Measurements from ENCODE around the gene IFNA17. TPM values are rescaled to one million over a fixed set of nuclear protein-coding genes. Genes with fewer than 3 reads are reported as not detected.

The IFNA17 gene
- total RNA-seq (not detected), polyA plus RNA-seq (not detected)
- long read RNA-seq, donor 1 = 0 reads
- long read RNA-seq, donor 2 = 0 reads
- long read RNA-seq, donor 3 = 0 reads

DNA sequence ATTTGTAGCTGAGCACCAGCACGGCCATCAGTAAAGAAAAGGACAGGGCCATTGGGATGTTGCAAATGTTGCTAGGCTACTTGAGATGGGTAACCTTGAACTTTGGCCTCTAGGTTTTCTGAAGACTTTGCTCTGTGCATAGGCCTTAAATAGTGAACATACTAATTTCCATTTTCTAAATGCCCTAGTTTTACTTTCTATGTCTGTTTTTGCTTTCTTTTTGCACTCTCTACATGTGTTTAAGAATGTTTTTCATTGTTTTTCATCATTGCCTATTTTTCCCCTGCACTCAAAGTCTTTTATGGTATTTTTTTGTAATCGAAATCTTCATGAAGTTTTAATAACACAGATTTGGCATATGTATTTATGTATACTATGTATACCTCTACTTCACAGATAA is at the start of gene IFNA17:
IFNA17 (minus strand) TSS at position 101 of the 400 bp plus-strand sequence; CDS start at position 52, 49 bp downstream.
- WGBS, 3 donors = 60 to 62% (median 61%) methylated on average over 2 of the region's 2 CpGs
- intact Hi-C loops (cut with DNase I) = no loop called here
- TF ChIP-seq EP300 (IDR thresholded peaks at IDR 0.05) = no peak
- TF ChIP-seq, protein P1, sequence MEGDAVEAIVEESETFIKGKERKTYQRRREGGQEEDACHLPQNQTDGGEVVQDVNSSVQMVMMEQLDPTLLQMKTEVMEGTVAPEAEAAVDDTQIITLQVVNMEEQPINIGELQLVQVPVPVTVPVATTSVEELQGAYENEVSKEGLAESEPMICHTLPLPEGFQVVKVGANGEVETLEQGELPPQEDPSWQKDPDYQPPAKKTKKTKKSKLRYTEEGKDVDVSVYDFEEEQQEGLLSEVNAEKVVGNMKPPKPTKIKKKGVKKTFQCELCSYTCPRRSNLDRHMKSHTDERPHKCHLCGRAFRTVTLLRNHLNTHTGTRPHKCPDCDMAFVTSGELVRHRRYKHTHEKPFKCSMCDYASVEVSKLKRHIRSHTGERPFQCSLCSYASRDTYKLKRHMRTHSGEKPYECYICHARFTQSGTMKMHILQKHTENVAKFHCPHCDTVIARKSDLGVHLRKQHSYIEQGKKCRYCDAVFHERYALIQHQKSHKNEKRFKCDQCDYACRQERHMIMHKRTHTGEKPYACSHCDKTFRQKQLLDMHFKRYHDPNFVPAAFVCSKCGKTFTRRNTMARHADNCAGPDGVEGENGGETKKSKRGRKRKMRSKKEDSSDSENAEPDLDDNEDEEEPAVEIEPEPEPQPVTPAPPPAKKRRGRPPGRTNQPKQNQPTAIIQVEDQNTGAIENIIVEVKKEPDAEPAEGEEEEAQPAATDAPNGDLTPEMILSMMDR (IDR thresholded peaks at IDR 0.05) = no peak
- no peak for TF ChIP-seq POLR2A (IDR thresholded peaks at IDR 0.05)

DNA sequence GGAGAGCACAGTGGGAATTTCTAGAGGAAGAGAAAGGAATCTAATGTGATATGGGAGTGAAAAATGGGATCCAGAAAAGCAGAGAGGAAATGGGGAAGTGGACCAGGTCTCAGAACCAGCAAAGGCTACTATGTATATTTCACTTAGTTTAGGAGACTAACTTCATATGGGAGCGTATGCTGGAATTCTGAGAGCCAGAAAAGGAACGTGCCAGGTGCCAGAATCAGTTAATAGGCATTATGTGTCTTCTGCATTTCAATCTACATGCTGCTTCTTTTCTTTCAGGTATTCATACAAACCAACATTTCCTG is 40.3 kb upstream of the IFNA17 start:
- WGBS, 3 donors = 29 to 44% (median 42%) methylated on average over 2 of the region's 2 CpGs
- no peak for DNase-seq
- no peak for TF ChIP-seq POLR2A (IDR thresholded peaks at IDR 0.05)
- TF ChIP-seq, protein P1 (IDR thresholded peaks at IDR 0.05) = no peak
- no peak for TF ChIP-seq EP300 (IDR thresholded peaks at IDR 0.05)
- Histone ChIP-seq H3K27me3 (no peaks in the 10 kb centered on the region), H3K27ac (no peak overlapping the region), H3K36me3 (no peaks in the 10 kb centered on the region), H3K4me1 (ENCODE audit: insufficient read depth) (no peaks in the 10 kb centered on the region), H3K9me3 (no peaks in the 10 kb centered on the region), H3K4me3 (no peak overlapping the region)
- intact Hi-C loops (cut with DNase I) = no loop called here

More for the DNA sequence above, at the start of gene IFNA17:
- DNase-seq = no peak
- Histone ChIP-seq H3K4me1 (ENCODE audit: insufficient read depth) (no peaks in the 10 kb centered on the region), H3K9me3 (no peaks in the 10 kb centered on the region), H3K27me3 (no peaks in the 10 kb centered on the region), H3K4me3 (no peak within 1 kb of the TSS), H3K27ac (no peak within 1 kb of the TSS), H3K36me3 (no peaks in the 10 kb centered on the region)

DNA sequence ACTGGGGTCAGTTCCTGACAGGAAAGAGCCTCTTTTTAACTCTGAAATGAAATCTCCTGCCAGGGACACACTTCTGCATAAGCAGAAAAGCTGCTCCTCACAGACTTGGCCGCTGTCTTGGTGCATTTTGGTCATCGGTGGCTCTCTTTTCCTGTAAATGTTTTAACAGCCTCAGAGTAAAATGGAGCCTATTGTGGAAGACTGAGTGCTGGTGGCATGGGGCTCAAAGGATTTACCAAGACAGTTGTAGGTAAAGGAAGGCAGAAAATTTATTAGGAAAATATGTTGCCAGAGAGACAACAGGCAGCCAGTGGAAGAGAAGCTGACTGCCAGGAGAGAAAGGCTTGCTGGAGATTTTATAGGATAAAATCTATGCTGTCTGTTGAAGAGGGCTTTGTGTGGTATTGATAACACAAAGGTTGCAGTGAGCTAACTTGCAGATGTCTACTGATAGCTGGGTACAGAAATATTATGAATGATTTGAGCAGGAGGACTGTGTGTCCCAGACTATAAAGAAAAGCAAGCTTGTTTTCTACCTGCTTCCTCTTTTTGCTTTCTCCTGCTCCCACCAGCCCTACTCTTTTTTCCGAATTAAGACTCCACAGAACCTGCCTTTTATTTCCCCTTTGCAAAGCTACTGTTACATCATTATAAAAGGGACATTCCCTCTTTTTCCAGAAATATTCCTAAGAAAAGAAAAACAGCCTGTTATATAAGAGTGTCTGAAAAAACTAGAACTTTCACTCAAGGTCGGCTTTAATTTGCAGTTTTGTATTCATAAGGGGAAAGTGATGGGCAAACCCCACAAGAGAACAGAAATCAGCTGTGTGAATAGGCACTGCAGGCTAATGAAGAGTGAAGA is 39.7 kb upstream of the IFNA17 start:
- no peak overlapping the region for H3K27ac ChIP-seq
- TF ChIP-seq POLR2A (IDR thresholded peaks at IDR 0.05) (no peak), EP300 (IDR thresholded peaks at IDR 0.05) (no peak)
- TF ChIP-seq, protein P1 (IDR thresholded peaks at IDR 0.05) = no peak
- no peaks in the 10 kb centered on the region for H3K36me3 ChIP-seq
- no peaks in the 10 kb centered on the region for H3K27me3 ChIP-seq
- H3K9me3 ChIP-seq = no peaks in the 10 kb centered on the region
- no peak for DNase-seq
- no peak overlapping the region for H3K4me3 ChIP-seq
- no peaks in the 10 kb centered on the region for H3K4me1 ChIP-seq (ENCODE audit: insufficient read depth)
- 17 to 25% (median 20%) methylated on average over 4 of the region's 4 CpGs for WGBS, 3 donors
- intact Hi-C loops (cut with DNase I) = no loop called here

DNA sequence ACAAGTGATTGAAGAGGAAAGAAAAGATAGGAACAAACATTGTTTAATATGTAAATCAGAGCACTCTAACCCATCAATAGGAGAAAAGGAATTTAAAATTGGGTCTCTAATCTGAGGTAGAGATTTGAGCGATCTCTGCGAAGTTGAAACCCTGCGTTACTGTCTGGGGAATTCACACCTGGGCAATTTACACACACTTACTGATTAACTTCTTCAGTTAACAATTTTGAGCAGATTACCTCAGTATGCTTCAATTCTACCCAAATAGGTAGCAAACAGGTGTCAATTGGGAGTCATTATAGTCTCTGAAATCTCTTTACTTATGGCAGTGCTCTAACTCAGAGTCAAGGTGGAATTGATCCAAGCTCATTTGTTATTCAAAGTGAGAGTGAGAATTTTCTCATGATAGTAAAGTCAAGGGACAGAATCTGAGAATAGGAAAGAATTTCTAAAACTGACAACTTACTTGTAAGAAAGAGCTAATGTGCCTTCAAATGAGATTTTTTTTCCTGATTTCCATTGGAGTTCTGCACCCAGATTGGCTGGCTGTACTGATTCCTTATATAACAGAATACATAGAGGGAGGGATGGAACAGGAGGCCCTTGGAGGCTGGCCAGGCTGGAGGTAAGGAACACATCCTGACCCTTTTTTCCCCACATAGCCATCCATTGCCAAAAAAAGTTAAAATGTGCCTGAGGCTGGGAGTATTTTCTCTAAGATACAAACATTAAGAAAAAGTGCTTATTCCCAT is 38.9 kb upstream of the IFNA17 start:
- WGBS, 3 donors = 20 to 47% (median 32%) methylated on average over 3 of the region's 3 CpGs
- H3K4me1 ChIP-seq (ENCODE audit: insufficient read depth) = no peaks in the 10 kb centered on the region
- intact Hi-C loops (cut with DNase I) = no loop called here
- no peak overlapping the region for H3K4me3 ChIP-seq
- no peak for TF ChIP-seq POLR2A (IDR thresholded peaks at IDR 0.05)
- TF ChIP-seq, protein P1 (IDR thresholded peaks at IDR 0.05) = no peak
- TF ChIP-seq EP300 (IDR thresholded peaks at IDR 0.05) = no peak
- no peak overlapping the region for H3K27ac ChIP-seq
- H3K27me3 ChIP-seq = no peaks in the 10 kb centered on the region
- H3K36me3 ChIP-seq = no peaks in the 10 kb centered on the region
- no peak for DNase-seq
- no peaks in the 10 kb centered on the region for H3K9me3 ChIP-seq

Data from ovary (tissue), 10 donors.